Measurements from ENCODE around the gene PRMT5.
"Not testable (repeated sequence)": the region's sequence is repeated elsewhere in the genome, so short reads cannot be mapped to it uniquely, and the experiment has no call there.

Gene PRMT5

DNA sequence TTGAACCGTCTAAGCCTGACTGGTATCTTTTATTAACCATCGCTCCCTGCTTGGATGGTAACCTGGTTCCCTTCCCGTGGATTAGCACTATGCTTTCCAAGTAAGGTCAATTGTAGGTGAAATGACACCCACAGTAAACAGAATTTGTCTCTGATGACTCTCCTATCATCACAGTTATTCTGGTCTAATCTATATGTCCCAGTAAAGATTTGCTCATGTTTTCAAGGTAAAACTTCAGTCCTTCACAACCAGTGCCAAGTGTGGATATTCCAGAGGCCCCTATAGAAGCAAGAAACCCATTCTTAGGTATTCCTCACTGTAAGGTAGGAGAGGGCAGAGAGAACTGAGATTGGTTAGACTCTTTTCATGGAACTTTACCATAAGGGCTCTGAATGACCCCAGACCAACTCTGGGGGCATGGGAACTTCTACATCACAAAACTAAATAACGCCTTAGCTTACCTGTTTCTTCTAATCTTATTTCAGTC lies 37.6 kb upstream of the PRMT5 start:
- Histone ChIP-seq H3K9ac (ENCODE audit: low read depth, low read length, poor library complexity, severe bottlenecking) (no peak overlapping the region), H4K20me1 (ENCODE audit: insufficient read depth, low read length, poor library complexity, severe bottlenecking) (no peaks in the 10 kb centered on the region), H3K9me3 (ENCODE audit: insufficient read depth, low read depth, low read length) (no peaks in the 10 kb centered on the region), H3F3A (ENCODE audit: low read depth) (no peaks in the 10 kb centered on the region), H3K79me2 (ENCODE audit: insufficient read depth, low read length) (no peaks in the 10 kb centered on the region), H3K4me2 (ENCODE audit: low read depth, low read length, poor library complexity, severe bottlenecking) (no peak overlapping the region), H2AFZ (ENCODE audit: low read length) (no peak overlapping the region), H3K4me1 (ENCODE audit: insufficient read depth, low read length, poor library complexity, severe bottlenecking) (no peaks in the 10 kb centered on the region), H3K36me3 (ENCODE audit: insufficient read depth, low read length) (no peaks in the 10 kb centered on the region), H3K4me3 (ENCODE audit: low read length, poor library complexity, severe bottlenecking) (no peak overlapping the region), H3K27me3 (ENCODE audit: insufficient read depth, low read length, poor library complexity, severe bottlenecking) (no peaks in the 10 kb centered on the region), H3K9me2 (replicated peaks; ENCODE audit: low read depth, low read length) (no peaks in the 10 kb centered on the region)
- TF ChIP-seq, protein P1, sequence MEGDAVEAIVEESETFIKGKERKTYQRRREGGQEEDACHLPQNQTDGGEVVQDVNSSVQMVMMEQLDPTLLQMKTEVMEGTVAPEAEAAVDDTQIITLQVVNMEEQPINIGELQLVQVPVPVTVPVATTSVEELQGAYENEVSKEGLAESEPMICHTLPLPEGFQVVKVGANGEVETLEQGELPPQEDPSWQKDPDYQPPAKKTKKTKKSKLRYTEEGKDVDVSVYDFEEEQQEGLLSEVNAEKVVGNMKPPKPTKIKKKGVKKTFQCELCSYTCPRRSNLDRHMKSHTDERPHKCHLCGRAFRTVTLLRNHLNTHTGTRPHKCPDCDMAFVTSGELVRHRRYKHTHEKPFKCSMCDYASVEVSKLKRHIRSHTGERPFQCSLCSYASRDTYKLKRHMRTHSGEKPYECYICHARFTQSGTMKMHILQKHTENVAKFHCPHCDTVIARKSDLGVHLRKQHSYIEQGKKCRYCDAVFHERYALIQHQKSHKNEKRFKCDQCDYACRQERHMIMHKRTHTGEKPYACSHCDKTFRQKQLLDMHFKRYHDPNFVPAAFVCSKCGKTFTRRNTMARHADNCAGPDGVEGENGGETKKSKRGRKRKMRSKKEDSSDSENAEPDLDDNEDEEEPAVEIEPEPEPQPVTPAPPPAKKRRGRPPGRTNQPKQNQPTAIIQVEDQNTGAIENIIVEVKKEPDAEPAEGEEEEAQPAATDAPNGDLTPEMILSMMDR (conservative IDR thresholded peaks at IDR 0.05; ENCODE audit: low read length) = no peak
- TF ChIP-seq EZH2phosphoT487 (IDR thresholded peaks at IDR 0.05; ENCODE audit: borderline replicate concordance) = no peak

DNA sequence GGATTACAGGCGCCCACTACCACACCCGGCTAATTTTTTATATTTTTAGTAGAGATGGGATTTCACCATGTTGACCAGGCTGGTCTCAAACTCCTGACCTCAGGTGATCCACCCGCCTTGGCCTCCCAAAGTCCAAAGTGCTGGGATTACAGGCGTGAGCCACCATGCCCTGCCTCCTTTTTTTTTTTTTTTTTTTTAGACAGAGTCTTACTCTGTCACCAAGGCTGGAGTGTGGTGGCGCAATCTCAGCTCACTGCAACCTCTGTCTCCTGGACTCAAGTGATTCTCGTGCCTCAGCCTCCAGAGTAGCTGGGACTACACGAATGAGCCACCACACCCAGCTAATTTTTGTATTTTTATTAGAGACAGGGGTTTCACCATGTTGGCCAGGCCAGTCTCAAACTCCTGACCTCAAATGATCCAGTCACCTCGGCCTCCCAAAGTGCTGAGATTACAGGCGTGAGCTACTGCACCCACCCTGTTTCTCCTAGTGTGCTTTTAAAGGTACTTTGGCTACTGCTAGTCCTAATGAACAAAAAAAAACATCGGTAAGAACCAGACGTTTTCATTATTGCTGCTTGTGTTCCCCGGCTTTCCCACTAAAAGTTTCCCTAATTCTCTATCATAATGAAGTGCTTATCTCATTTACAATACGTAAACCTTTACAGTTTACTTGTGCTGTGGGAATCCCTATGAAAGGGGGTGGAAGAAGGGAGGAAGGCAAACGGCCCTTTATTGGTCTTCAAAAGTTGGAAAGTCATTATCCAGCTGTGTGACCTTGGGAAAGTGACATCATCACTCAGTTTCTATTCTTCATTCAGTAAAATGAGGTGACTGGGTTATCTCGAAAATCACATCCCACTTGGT lies 37.0 kb upstream of the PRMT5 start:
- not testable (repeated sequence) for H2AFZ ChIP-seq (ENCODE audit: low read length); H3K4me3 ChIP-seq (ENCODE audit: low read length, poor library complexity, severe bottlenecking); H3K9me3 ChIP-seq (ENCODE audit: insufficient read depth, low read depth, low read length); H3K4me1 ChIP-seq (ENCODE audit: insufficient read depth, low read length, poor library complexity, severe bottlenecking); H3K4me2 ChIP-seq (ENCODE audit: low read depth, low read length, poor library complexity, severe bottlenecking); H3K9ac ChIP-seq (ENCODE audit: low read depth, low read length, poor library complexity, severe bottlenecking); H3K36me3 ChIP-seq (ENCODE audit: insufficient read depth, low read length); H3K79me2 ChIP-seq (ENCODE audit: insufficient read depth, low read length); H3F3A ChIP-seq (ENCODE audit: low read depth); H3K27me3 ChIP-seq (ENCODE audit: insufficient read depth, low read length, poor library complexity, severe bottlenecking); H3K9me2 ChIP-seq (replicated peaks; ENCODE audit: low read depth, low read length); H4K20me1 ChIP-seq (ENCODE audit: insufficient read depth, low read length, poor library complexity, severe bottlenecking)

DNA sequence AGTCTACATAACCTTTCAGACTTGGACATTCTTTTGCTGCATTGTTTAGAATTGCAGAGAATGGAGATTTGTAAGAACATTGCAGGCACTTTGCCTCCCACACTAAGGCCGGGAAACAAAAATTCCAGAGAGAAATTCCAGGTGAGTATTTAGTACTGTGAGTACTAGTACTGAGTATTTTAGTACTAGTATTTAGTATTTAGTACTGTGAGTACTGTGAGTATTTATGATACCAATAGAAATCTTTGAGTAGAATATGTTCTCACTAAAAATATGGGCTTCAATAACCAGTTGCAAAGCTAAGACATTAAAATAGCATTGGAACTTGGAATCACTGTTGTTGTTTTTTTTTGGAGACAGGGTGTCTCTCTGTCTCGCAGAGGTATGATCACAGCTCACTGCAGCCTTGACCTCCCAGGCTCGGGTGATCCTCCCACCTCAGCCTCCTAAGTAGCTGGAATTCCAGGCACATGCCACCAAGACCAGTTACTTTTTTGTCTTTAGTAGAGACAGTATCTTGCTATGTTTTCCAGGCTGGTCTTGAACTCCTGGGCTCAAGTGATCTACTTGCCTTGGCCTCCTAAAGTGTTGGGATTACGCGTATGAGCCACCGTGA lies 33.0 kb upstream of the PRMT5 start:
- no peak overlapping the region for H2AFZ ChIP-seq (ENCODE audit: low read length)
- H3K4me3 ChIP-seq (ENCODE audit: low read length, poor library complexity, severe bottlenecking) = no peak overlapping the region
- TF ChIP-seq, protein P1 (conservative IDR thresholded peaks at IDR 0.05; ENCODE audit: low read length) = no peak
- no peak for TF ChIP-seq EZH2phosphoT487 (IDR thresholded peaks at IDR 0.05; ENCODE audit: borderline replicate concordance)
- no peak overlapping the region for H3K4me2 ChIP-seq (ENCODE audit: low read depth, low read length, poor library complexity, severe bottlenecking)
- no peaks in the 10 kb centered on the region for H3K9me2 ChIP-seq (replicated peaks; ENCODE audit: low read depth, low read length)
- no peaks in the 10 kb centered on the region for H3F3A ChIP-seq (ENCODE audit: low read depth)
- H4K20me1 ChIP-seq (ENCODE audit: insufficient read depth, low read length, poor library complexity, severe bottlenecking) = no peaks in the 10 kb centered on the region
- no peaks in the 10 kb centered on the region for H3K79me2 ChIP-seq (ENCODE audit: insufficient read depth, low read length)
- no peak overlapping the region for H3K9ac ChIP-seq (ENCODE audit: low read depth, low read length, poor library complexity, severe bottlenecking)
- H3K4me1 ChIP-seq (ENCODE audit: insufficient read depth, low read length, poor library complexity, severe bottlenecking) = no peaks in the 10 kb centered on the region
- no peaks in the 10 kb centered on the region for H3K27me3 ChIP-seq (ENCODE audit: insufficient read depth, low read length, poor library complexity, severe bottlenecking)
- no peaks in the 10 kb centered on the region for H3K36me3 ChIP-seq (ENCODE audit: insufficient read depth, low read length)
- H3K9me3 ChIP-seq (ENCODE audit: insufficient read depth, low read depth, low read length) = no peaks in the 10 kb centered on the region
